GM23338 (cell line): ENCODE data around the gene CKLF. TPM values are rescaled to one million over a fixed set of nuclear protein-coding genes. Genes with fewer than 3 reads are reported as not detected.
A peak's percentile ranks its signal among the peaks of the same experiment; 100 is the strongest.

Experiments
- ATAC-seq: fragments of 200-7000 bp; cut with Tn5 transposase; 3 replicates; pipeline ENCODE4 v1.9.1; 2020
- DNase-seq: peaks from one replicate; pipeline ENCODE4 v3.0.0-alpha.2; 2015; ENCODE audit warnings: low spot score
- H2AFZ ChIP-seq: fragments of 200-600 bp; sonication (generic); 2 replicates; pipeline ENCODE4 v1.8.0; 2016; ENCODE audit warnings: antibody characterized with exemption, mild to moderate bottlenecking, moderate library complexity
- H3F3A ChIP-seq: fragments of 200-600 bp; sonication (generic); replicated peaks from 2 replicates; pipeline ENCODE4 v1.8.0; 2017; ENCODE audit warnings: antibody characterized with exemption, mixed run types, low read depth
- H3K27ac ChIP-seq: fragments of 200-600 bp; sonication (generic); 2 replicates; pipeline ENCODE4 v1.6.1; 2016; ENCODE audit warnings: low read depth
- H3K27me3 ChIP-seq: fragments of 200-600 bp; sonication (generic); 2 replicates; pipeline ENCODE4 v1.8.0; 2016; ENCODE audit warnings: mild to moderate bottlenecking, mixed run types, moderate library complexity; ENCODE audit not compliant: insufficient read depth
- H3K36me3 ChIP-seq: fragments of 200-600 bp; sonication (generic); 2 replicates; pipeline ENCODE4 v1.8.0; 2016; ENCODE audit warnings: mild to moderate bottlenecking; ENCODE audit not compliant: insufficient read depth
- H3K4me1 ChIP-seq: fragments of 200-600 bp; sonication (generic); 2 replicates; pipeline ENCODE4 v1.8.0; 2016; ENCODE audit warnings: mild to moderate bottlenecking, moderate library complexity; ENCODE audit not compliant: insufficient read depth
- H3K4me2 ChIP-seq: fragments of 200-600 bp; sonication (generic); 2 replicates; pipeline ENCODE4 v1.7.1; 2017; ENCODE audit warnings: mixed run types
- H3K4me3 ChIP-seq: fragments of 200-600 bp; sonication (generic); 2 replicates; pipeline ENCODE4 v1.6.1; 2016; ENCODE audit warnings: mixed run types
- H3K79me2 ChIP-seq: fragments of 200-600 bp; sonication (generic); replicated peaks from 2 replicates; pipeline ENCODE4 v1.8.0; 2017; ENCODE audit warnings: mild to moderate bottlenecking; ENCODE audit not compliant: insufficient read depth
- H3K9me2 ChIP-seq: fragments of 200-600 bp; sonication (generic); 2 replicates; pipeline ENCODE4 v1.8.0; 2017; ENCODE audit not compliant: insufficient read depth
- H4K20me1 ChIP-seq: fragments of 200-600 bp; sonication (generic); replicated peaks from 2 replicates; pipeline ENCODE4 v1.8.0; 2017; ENCODE audit warnings: mild to moderate bottlenecking; ENCODE audit not compliant: insufficient read depth
- H3K27ac Mint-ChIP-seq: 2 replicates; pipeline ENCODE4 v1.8.0; 2020; ENCODE audit warnings: inconsistent platforms, mild to moderate bottlenecking, moderate library complexity, mixed read lengths
- H3K27me3 Mint-ChIP-seq: 3 replicates; pipeline ENCODE4 v1.8.0; 2022; ENCODE audit warnings: low read depth, mild to moderate bottlenecking, moderate library complexity, mixed read lengths, inconsistent platforms; ENCODE audit not compliant: insufficient read depth, poor library complexity
- H3K36me3 Mint-ChIP-seq: 3 replicates; pipeline ENCODE4 v1.8.0; 2021; ENCODE audit warnings: low read depth, mild to moderate bottlenecking, inconsistent platforms, moderate library complexity, mixed read lengths
- H3K4me1 Mint-ChIP-seq: 3 replicates; pipeline ENCODE4 v1.8.0; 2020; ENCODE audit warnings: mild to moderate bottlenecking, inconsistent platforms, mixed read lengths
- H3K4me3 Mint-ChIP-seq: 3 replicates; pipeline ENCODE4 v1.8.0; 2021; ENCODE audit warnings: moderate library complexity, mild to moderate bottlenecking, inconsistent platforms, mixed read lengths
- H3K9me3 Mint-ChIP-seq: 3 replicates; pipeline ENCODE4 v1.8.0; 2020; ENCODE audit warnings: moderate library complexity, mild to moderate bottlenecking, inconsistent platforms, mixed read lengths
- CREB1 ChIP-seq: fragments of 250-450 bp; sonication (Bioruptor Pico); IDR thresholded peaks from 2 replicates; pipeline ENCODE4 v1.5.0; 2020; ENCODE audit warnings: low read depth, mild to moderate bottlenecking, moderate library complexity
- EZH2 ChIP-seq: fragments of 200-600 bp; sonication (generic); IDR thresholded peaks from one replicate; pipeline ENCODE4 v1.8.0; 2017; ENCODE audit warnings: antibody characterized with exemption, mild to moderate bottlenecking, low read depth; ENCODE audit not compliant: unreplicated experiment
- EZH2phosphoT487 ChIP-seq: fragments of 200-600 bp; sonication (generic); IDR thresholded peaks from one replicate; pipeline ENCODE4 v1.8.1; 2018; ENCODE audit warnings: antibody characterized with exemption; ENCODE audit not compliant: unreplicated experiment
- POLR2AphosphoS5 ChIP-seq: IDR thresholded peaks from 2 replicates; pipeline ENCODE4 v1.6.1; 2016; ENCODE audit warnings: antibody characterized with exemption, low read depth
- STAT1 ChIP-seq: IDR thresholded peaks from one replicate; pipeline ENCODE4 v1.6.1; 2016; ENCODE audit warnings: antibody characterized with exemption; ENCODE audit not compliant: unreplicated experiment
- ZNF114 ChIP-seq: fragments of 250-450 bp; sonication (Bioruptor Pico); IDR thresholded peaks from 2 replicates; pipeline ENCODE4 v1.5.0; 2020; ENCODE audit warnings: mild to moderate bottlenecking, moderate library complexity
- polyA plus RNA-seq: library from polyadenylated mRNA; unstranded; fragments of >200 nt; fragmentation: Nextera tagmentation; extraction: Ambion mirVana; gene quantifications from 2 replicates; pipeline ENCODE4 v1.2.1, GENCODE V29; 2016
- total RNA-seq: library from RNA; depleted of rRNA; stranded (reverse); fragments of >200 nt; shearing (Covaris generic); gene quantifications from 2 replicates; pipeline ENCODE4 v1.2.3, GENCODE V29; 2014
- TF ChIP-seq, protein P1 (sequence below): fragments of 250-450 bp; sonication (Bioruptor Pico); IDR thresholded peaks from 2 replicates; pipeline ENCODE4 v1.5.0; 2020; ENCODE audit warnings: mild to moderate bottlenecking, moderate library complexity
- TF ChIP-seq, protein P2 (sequence below), 2 experiments: fragments of 200-600 bp in 1 of 2; sonication (generic) in 1 of 2; conservative IDR thresholded peaks; 2 replicates each; pipeline versions ENCODE4 v1.5.1 to v1.6.1; 2016 to 2017; ENCODE audit warnings: antibody characterized with exemption in 2 of 2, low read depth in 2 of 2, mild to moderate bottlenecking in 2 of 2, moderate library complexity in 1 of 2

The CKLF gene
- total and polyA plus RNA-seq, 2 experiments from 2014 or later = 25.5 to 60.0 TPM

DNA sequence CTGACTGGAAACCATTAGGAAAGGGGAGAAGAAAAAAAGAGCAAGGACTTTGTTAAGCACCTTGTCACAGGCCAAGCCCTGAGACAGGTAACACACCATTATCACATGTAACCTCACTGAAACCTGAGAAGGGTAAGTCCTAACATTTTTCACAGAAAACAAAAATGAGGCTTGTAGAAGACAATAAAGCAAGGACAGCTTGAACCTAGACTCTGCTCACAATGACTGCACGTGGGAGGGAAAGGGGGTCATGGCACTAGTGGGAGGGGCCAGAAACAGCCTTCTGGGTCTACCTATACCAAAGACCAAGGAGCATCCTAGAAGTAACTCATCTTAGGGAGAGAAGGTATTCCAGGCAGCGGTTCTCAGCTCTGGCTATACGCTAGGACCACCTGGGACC lies 10.0 kb upstream of the CKLF start:
- Histone ChIP-seq H3K4me1 (peaks cover 16% of the 10 kb centered on the region), H3K4me3 (no peak overlapping the region), H3K4me2 (peak overlapping the region; percentile 40), H3K27ac (peak overlapping the region; percentile 67; the same call in 1 of the 2 replicates), H3K79me2 (no peaks in the 10 kb centered on the region), H2AFZ (0 out of 2 replicates have a peak overlapping the region, but pooled peaks have one; percentile 19), H3K27me3 (no peaks in the 10 kb centered on the region), H3K36me3 (no peaks in the 10 kb centered on the region), H3F3A (no peaks in the 10 kb centered on the region), H4K20me1 (no peaks in the 10 kb centered on the region), H3K9me2 (no peaks in the 10 kb centered on the region)
- Mint-ChIP-seq H3K27me3 (peaks cover 4% of the 10 kb centered on the region), H3K4me3 (no peak overlapping the region), H3K4me1 (peaks cover 12% of the 10 kb centered on the region), H3K27ac (peak overlapping the region; percentile 10), H3K36me3 (no peaks in the 10 kb centered on the region; the same call in 2 of the 3 replicates), H3K9me3 (no peaks in the 10 kb centered on the region)
- ATAC-seq (no peak; the same call in 2 of the 3 replicates), DNase-seq (no peak)
- TF ChIP-seq POLR2AphosphoS5 (no peak), EZH2 (no peak)

DNA sequence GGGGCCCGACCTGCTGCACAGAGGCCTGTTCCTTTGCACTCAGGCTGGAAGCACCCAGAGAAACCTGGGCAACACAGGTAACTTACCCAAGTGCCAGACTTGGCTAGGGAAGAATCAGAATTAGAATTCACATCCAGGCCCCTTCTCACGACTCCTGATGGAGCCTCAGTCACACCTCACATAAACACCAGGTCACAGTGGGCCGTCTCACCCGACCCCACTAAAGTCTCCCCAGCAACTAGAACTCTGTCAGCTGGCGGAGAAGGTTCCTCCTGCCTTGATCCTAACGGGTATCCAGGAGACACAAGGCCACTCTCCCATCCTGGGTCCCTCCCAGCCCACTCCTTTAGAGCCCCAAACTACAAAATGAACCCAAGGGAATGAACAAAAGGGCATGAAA lies 8.8 kb upstream of the CKLF start:
- H3K27me3 ChIP-seq = no peaks in the 10 kb centered on the region
- H2AFZ ChIP-seq = no peak overlapping the region
- TF ChIP-seq, protein P1, sequence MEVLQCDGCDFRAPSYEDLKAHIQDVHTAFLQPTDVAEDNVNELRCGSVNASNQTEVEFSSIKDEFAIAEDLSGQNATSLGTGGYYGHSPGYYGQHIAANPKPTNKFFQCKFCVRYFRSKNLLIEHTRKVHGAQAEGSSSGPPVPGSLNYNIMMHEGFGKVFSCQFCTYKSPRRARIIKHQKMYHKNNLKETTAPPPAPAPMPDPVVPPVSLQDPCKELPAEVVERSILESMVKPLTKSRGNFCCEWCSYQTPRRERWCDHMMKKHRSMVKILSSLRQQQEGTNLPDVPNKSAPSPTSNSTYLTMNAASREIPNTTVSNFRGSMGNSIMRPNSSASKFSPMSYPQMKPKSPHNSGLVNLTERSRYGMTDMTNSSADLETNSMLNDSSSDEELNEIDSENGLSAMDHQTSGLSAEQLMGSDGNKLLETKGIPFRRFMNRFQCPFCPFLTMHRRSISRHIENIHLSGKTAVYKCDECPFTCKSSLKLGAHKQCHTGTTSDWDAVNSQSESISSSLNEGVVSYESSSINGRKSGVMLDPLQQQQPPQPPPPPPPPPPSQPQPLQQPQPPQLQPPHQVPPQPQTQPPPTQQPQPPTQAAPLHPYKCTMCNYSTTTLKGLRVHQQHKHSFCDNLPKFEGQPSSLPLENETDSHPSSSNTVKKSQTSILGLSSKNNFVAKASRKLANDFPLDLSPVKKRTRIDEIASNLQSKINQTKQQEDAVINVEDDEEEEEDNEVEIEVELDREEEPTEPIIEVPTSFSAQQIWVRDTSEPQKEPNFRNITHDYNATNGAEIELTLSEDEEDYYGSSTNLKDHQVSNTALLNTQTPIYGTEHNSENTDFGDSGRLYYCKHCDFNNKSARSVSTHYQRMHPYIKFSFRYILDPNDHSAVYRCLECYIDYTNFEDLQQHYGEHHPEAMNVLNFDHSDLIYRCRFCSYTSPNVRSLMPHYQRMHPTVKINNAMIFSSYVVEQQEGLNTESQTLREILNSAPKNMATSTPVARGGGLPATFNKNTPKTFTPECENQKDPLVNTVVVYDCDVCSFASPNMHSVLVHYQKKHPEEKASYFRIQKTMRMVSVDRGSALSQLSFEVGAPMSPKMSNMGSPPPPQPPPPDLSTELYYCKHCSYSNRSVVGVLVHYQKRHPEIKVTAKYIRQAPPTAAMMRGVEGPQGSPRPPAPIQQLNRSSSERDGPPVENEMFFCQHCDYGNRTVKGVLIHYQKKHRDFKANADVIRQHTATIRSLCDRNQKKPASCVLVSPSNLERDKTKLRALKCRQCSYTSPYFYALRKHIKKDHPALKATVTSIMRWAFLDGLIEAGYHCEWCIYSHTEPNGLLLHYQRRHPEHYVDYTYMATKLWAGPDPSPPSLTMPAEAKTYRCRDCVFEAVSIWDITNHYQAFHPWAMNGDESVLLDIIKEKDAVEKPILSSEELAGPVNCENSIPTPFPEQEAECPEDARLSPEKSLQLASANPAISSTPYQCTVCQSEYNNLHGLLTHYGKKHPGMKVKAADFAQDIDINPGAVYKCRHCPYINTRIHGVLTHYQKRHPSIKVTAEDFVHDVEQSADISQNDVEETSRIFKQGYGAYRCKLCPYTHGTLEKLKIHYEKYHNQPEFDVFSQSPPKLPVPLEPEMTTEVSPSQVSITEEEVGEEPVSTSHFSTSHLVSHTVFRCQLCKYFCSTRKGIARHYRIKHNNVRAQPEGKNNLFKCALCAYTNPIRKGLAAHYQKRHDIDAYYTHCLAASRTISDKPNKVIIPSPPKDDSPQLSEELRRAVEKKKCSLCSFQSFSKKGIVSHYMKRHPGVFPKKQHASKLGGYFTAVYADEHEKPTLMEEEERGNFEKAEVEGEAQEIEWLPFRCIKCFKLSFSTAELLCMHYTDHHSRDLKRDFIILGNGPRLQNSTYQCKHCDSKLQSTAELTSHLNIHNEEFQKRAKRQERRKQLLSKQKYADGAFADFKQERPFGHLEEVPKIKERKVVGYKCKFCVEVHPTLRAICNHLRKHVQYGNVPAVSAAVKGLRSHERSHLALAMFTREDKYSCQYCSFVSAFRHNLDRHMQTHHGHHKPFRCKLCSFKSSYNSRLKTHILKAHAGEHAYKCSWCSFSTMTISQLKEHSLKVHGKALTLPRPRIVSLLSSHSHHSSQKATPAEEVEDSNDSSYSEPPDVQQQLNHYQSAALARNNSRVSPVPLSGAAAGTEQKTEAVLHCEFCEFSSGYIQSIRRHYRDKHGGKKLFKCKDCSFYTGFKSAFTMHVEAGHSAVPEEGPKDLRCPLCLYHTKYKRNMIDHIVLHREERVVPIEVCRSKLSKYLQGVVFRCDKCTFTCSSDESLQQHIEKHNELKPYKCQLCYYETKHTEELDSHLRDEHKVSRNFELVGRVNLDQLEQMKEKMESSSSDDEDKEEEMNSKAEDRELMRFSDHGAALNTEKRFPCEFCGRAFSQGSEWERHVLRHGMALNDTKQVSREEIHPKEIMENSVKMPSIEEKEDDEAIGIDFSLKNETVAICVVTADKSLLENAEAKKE (CRISPR knock-in tag) = no peak
- TF ChIP-seq STAT1 (no peak), CREB1 (no peak), ZNF114 (CRISPR knock-in tag) (no peak), EZH2phosphoT487 (no peak)
- TF ChIP-seq, protein P2, sequence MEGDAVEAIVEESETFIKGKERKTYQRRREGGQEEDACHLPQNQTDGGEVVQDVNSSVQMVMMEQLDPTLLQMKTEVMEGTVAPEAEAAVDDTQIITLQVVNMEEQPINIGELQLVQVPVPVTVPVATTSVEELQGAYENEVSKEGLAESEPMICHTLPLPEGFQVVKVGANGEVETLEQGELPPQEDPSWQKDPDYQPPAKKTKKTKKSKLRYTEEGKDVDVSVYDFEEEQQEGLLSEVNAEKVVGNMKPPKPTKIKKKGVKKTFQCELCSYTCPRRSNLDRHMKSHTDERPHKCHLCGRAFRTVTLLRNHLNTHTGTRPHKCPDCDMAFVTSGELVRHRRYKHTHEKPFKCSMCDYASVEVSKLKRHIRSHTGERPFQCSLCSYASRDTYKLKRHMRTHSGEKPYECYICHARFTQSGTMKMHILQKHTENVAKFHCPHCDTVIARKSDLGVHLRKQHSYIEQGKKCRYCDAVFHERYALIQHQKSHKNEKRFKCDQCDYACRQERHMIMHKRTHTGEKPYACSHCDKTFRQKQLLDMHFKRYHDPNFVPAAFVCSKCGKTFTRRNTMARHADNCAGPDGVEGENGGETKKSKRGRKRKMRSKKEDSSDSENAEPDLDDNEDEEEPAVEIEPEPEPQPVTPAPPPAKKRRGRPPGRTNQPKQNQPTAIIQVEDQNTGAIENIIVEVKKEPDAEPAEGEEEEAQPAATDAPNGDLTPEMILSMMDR (conservative IDR thresholded peaks at IDR 0.05; ENCODE audit: low read depth in 2 of 2) = no peak
- 0 out of 2 replicates have a peak, but pooled peaks cover under 1% of the 10 kb centered on the region for H3F3A ChIP-seq
- H3K79me2 ChIP-seq = no peaks in the 10 kb centered on the region
- no peak overlapping the region for H3K4me3 Mint-ChIP-seq
- ATAC-seq (no peak), DNase-seq (no peak)
- no peak overlapping the region for H3K27ac Mint-ChIP-seq
- H3K4me1 ChIP-seq = peaks cover 16% of the 10 kb centered on the region
- H3K36me3 ChIP-seq = no peaks in the 10 kb centered on the region
- H4K20me1 ChIP-seq = no peaks in the 10 kb centered on the region
- H3K4me1 Mint-ChIP-seq = peaks cover 14% of the 10 kb centered on the region
- H3K9me3 Mint-ChIP-seq = no peaks in the 10 kb centered on the region
- no peak overlapping the region for H3K4me2 ChIP-seq
- no peaks in the 10 kb centered on the region for H3K9me2 ChIP-seq
- H3K27me3 Mint-ChIP-seq = peaks cover 4% of the 10 kb centered on the region
- H3K27ac ChIP-seq = no peak overlapping the region
- H3K36me3 Mint-ChIP-seq = no peaks in the 10 kb centered on the region
- H3K4me3 ChIP-seq = no peak overlapping the region
